HG03558 (cell line): ENCODE results near the gene DIAPH1.

Experiments used
- ATAC-seq: cut with Tn5 transposase; IDR thresholded peaks from one replicate; pipeline ENCODE4 v1.9.1; 2021; ENCODE audit warnings: moderate number of reproducible peaks; ENCODE audit not compliant: unreplicated experiment; ENCODE audit errors: extremely low read depth

DIAPH1 gene

GRCh38 chr5:141618804-141619554 is at the start of gene DIAPH1:
Gene DIAPH1 (minus strand): TSS chr5:141619000. CDS start chr5:141618914, 86 bp downstream.
- ATAC-seq = peak; percentile 57

- ATAC-seq = no peak
Observed at GRCh38 chr5:141665995-141666940, 47.5 kb upstream of the DIAPH1 start.

DNA sequence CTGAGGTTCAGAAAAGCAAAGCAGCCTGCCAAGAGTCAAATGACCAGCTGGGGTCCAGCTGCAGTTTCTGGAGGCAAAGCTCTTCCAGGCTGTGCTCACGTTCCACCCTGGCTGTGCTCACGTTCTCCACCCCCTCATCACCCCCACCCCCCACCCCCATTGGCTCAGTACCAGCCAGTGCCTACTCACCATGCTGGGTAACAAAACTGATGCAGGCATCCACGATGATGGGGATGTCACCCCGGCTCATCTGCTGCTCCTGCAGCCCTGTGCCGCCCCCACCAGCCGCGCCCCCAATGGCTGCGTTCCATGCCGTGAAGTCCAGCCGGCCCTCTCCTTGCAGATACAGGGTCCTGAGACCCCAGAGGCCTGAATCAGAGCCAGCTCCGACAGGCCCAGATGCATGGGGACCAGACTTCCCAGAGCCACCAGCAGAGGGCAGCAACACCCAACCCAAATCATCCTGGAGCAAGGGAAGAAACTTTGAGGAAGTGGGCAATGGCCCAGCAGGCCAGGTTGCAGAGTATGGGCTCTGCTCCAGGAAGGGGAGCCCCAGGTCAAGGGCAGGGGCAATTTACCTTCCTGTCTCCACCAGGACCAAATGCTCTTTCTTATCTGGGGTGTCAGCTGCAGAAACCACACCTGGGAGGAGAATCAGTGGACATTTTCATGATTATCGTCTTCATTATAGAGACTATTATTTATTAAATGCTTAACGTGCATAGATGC is 46.1 kb upstream of the DIAPH1 start:
- ATAC-seq = peak; percentile 59

GRCh38 chr5:141663506-141663905 is 44.7 kb upstream of the DIAPH1 start:
- no peak for ATAC-seq

DNA sequence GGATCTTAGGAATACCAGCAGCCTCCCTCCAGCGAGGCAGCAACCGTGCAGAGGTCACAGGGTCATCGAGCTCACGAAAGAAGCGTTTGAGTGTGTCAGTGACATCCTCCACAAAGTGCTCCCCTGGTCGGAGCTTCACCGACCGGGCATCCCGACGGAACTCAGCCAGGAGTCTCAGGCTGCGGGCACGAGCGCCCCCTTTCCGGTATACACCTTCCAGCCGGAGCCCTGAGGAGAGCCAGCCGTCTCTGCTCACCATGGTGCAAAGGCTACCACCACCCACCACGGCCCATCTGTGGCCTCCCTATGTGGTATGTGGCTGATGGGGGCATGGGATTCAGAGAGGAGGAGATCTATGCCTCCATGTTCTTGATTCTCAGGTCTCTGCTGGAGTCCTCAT is 43.2 kb upstream of the DIAPH1 start:
- no peak for ATAC-seq

- no peak for ATAC-seq
Observed at GRCh38 chr5:141657937-141658545, 39.2 kb upstream of the DIAPH1 start.

GRCh38 chr5:141657404-141657803 is 38.6 kb upstream of the DIAPH1 start:
- no peak for ATAC-seq

DNA sequence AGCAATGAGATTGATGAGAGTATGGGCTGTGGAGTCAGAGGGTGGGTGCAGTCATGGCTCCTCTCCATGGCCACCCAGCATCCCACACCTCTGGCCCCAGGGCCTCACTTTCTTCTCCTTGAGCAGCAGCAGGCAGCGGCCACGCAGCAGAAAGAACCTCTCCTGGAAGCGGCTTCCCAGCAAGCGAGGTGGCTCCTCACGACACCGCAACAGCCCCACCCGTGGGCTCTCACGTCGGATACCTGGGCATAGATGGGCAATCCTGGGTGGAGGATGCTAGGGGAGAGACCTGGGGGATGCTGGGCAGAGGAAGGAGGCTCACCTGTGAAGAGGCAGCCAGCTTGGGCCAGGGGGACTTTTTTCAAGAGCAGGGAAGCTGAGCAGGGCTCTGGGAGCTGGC is 37.6 kb upstream of the DIAPH1 start:
- ATAC-seq = no peak

GRCh38 chr5:141655020-141655419 is 36.2 kb upstream of the DIAPH1 start:
- no peak for ATAC-seq

GRCh38 chr5:141654298-141654697 is 35.5 kb upstream of the DIAPH1 start:
- no peak for ATAC-seq

DNA sequence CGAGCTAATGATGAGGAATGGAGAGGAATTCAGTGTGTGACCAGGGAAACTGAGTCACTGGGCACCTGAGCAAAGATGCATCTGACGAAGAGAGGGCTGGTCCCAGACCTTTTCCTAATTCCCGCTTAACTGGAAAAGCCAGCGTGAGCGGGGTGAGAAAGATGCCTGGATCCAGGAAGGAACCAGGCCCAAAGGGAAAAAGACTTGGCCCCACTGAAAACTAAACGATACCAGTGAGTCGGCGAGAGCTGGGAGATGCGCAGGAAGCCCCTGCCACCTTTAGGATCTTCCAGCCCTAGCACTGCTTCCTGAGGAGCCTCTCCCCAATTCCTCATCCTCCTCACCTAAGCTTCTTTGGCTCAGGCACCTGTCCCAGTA is 32.9 kb upstream of the DIAPH1 start:
- ATAC-seq = no peak

- ATAC-seq = peak; percentile 85
Observed at GRCh38 chr5:141650851-141651727, 32.3 kb upstream of the DIAPH1 start, which contains the start of gene FCHSD1. Gene FCHSD1 (minus strand): TSS chr5:141651418. CDS start chr5:141651368, 50 bp downstream.

GRCh38 chr5:141649972-141650371 is 31.2 kb upstream of the DIAPH1 start:
- no peak for ATAC-seq

- ATAC-seq = no peak
Observed at GRCh38 chr5:141649056-141649688, 30.4 kb upstream of the DIAPH1 start.

GRCh38 chr5:141647851-141648250 is 29.1 kb upstream of the DIAPH1 start:
- ATAC-seq = no peak

- no peak for ATAC-seq
Observed at GRCh38 chr5:141647242-141647641, 28.4 kb upstream of the DIAPH1 start.

- no peak for ATAC-seq
Observed at GRCh38 chr5:141646026-141646425, 27.2 kb upstream of the DIAPH1 start.

DNA sequence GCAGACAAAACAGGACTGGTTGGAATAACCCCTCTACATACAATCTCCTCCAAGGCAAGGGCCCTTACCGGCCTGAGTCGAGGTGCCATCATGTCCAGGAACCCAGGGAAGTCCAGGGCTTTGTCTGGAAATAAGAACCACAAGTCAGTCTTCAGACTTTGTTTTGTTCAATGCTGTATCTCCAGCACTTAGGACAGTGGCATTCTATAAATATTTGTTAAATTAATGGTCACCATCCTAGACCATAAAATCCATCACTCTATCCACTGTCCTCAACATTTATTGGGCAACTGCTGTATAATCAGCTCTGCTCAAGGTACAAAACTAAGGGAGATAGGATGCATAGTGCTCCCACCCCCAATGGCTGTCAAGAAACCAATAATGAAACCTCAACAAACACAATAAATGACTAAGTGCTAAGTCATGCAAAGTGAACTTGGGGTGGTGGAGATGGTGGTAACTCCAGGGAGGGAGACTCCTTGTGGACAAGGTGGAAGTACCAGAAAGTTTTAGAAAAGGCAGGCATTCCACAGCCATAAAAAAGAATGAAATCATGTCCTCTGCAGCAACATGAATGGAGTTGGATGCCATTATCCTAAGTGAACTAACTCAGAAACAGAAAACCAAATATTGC is 23.0 kb upstream of the DIAPH1 start:
- peak; percentile 64 for ATAC-seq
